Ovary (tissue), 9 donors: ENCODE data around the gene SKAP2. TPM values are rescaled to one million over a fixed set of nuclear protein-coding genes. Genes with fewer than 3 reads are reported as not detected.

ENCODE experiments used
- DNase-seq, 5 donors: peaks; one replicate each; pipeline ENCODE4 v3.0.0-alpha.2; 2019 to 2020
- H3K27ac ChIP-seq, 2 donors: fragments of 200-600 bp; one replicate each; pipeline versions ENCODE4 v1.5.1 to v1.8.0; 2019 to 2022
- H3K27me3 ChIP-seq: fragments of 200-600 bp; one replicate; pipeline ENCODE4 v1.8.0; 2022
- H3K36me3 ChIP-seq: fragments of 200-600 bp; sonication (generic); one replicate; pipeline ENCODE4 v1.5.1; 2019
- H3K4me1 ChIP-seq: one replicate; pipeline ENCODE4 v1.8.1; 2013; ENCODE audit warnings: mild to moderate bottlenecking, moderate library complexity; ENCODE audit not compliant: insufficient read depth
- H3K4me3 ChIP-seq: fragments of 200-600 bp; sonication (generic); one replicate; pipeline ENCODE4 v1.5.1; 2017
- H3K9me3 ChIP-seq, 2 donors: fragments of 200-600 bp in 1 of 2; sonication (generic) in 1 of 2; one replicate each; pipeline versions ENCODE4 v1.5.1 to v1.8.1; 2013 to 2019; ENCODE audit warnings: mild to moderate bottlenecking in 1 of 2, moderate library complexity in 1 of 2
- EP300 ChIP-seq: sonication (generic); formaldehyde crosslinking; IDR thresholded peaks from one replicate; pipeline ENCODE4 v1.6.1; 2017; ENCODE audit warnings: antibody characterized with exemption
- POLR2A ChIP-seq: fragments of 450-650 bp; IDR thresholded peaks from one replicate; pipeline ENCODE4 v1.6.1; 2017; ENCODE audit warnings: antibody characterized with exemption, mild to moderate bottlenecking, moderate library complexity
- WGBS, 3 donors: extraction: QIAGEN DNeasy Blood & Tissue Kit in 1 of 3; methylation state at CpG; one replicate each; pipeline versions ENCODE4 v1.1.5 to v1.1.7; 2013 to 2017; 5-methylcytosine and 5-hydroxymethylcytosine counted together
- intact Hi-C, 4 donors: fragments of 100-400 bp; cut with DNase I; formaldehyde crosslinking; loops; one replicate each; pipeline versions ENCODE4 v1.11.0 to v1.15.1; 2022 to 2023
- polyA plus RNA-seq, 2 donors: library from polyadenylated mRNA; stranded (reverse); fragments of 200-250 nt in 1 of 2; fragments of 350-450 nt in 1 of 2; fragmentation: Illumina TruSeq in 1 of 2; extraction: RNeasy Lipid Tissue Mini Kit (QIAGEN cat#74804) in 1 of 2; gene quantifications; one replicate each; pipeline ENCODE4 v1.2.3, GENCODE V29; 2013 to 2014
- total RNA-seq, 7 donors: library from RNA; depleted of rRNA in 2 of 7; stranded (reverse); fragments of >200 nt in 2 of 7; fragmentation: NEBNext Ultra II Directional in 3 of 7; extraction: Animal tissue kit (Norgen Biotek cat#: 25700) in 3 of 7; gene quantifications; one replicate each; pipeline versions ENCODE4 v1.1.0 to v1.2.4, GENCODE V29; 2016 to 2023
- TF ChIP-seq, protein P1 (sequence below), 3 donors: fragments of 450-650 bp in 2 of 3; fragments of 200-600 bp in 1 of 3; IDR thresholded peaks; one replicate each; pipeline versions ENCODE4 v1.5.1 to v1.8.0; 2016 to 2022; ENCODE audit warnings: antibody characterized with exemption in 3 of 3, mild to moderate bottlenecking in 1 of 3
- donor health status: DM: no; HTN: no; CAD: no; lungs with moderate emphysema.
- donor health status: DM: no; HTN: no; CAD: no.
- donor health status: Bipolar disorder and iron deficiency.
- donor health status: DM: yes; HTN: yes; CAD: no.
- donor health status: DM: no; HTN: no; CAD: no.
- donor health status: DM: yes; HTN: yes; CAD: no.

SKAP2 gene
- total and polyA plus RNA-seq, 9 donors = 8.6 to 40.8 (median 20.0) TPM

DNA sequence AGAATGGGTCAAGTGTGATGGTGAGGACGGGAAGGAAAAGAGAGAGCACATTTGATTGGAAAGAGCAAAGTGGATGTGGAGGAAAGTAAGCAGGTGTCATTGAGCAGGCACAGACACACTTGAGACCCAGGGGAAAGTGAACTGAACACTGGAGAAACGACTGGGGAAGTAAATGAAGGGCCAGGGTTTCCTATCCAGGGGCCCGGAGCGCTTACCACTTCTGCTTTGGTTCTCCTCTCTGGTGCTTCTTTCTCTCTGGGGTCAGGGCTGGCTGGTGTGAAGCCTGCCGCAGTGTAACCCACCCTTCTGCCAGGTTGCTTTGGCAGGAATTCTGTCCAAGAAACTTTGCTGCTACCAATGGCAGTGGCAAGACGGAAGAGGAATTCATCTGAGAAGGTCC lies 219.3 kb downstream of the SKAP2 start:
- intact Hi-C loops = no loop called here
- 81 to 86% (median 85%) methylated on average over 6 of the region's 6 CpGs for WGBS, 3 donors
- no peaks in the 10 kb centered on the region for H3K4me1 ChIP-seq
- H3K9me3 ChIP-seq = no peaks in the 10 kb centered on the region
- no peaks in the 10 kb centered on the region for H3K36me3 ChIP-seq
- no peaks in the 10 kb centered on the region for H3K27me3 ChIP-seq
- no peak overlapping the region for H3K27ac ChIP-seq
- DNase-seq = no peak
- H3K4me3 ChIP-seq = no peak overlapping the region
- no peak for TF ChIP-seq EP300
- no peak for TF ChIP-seq POLR2A
- TF ChIP-seq, protein P1, sequence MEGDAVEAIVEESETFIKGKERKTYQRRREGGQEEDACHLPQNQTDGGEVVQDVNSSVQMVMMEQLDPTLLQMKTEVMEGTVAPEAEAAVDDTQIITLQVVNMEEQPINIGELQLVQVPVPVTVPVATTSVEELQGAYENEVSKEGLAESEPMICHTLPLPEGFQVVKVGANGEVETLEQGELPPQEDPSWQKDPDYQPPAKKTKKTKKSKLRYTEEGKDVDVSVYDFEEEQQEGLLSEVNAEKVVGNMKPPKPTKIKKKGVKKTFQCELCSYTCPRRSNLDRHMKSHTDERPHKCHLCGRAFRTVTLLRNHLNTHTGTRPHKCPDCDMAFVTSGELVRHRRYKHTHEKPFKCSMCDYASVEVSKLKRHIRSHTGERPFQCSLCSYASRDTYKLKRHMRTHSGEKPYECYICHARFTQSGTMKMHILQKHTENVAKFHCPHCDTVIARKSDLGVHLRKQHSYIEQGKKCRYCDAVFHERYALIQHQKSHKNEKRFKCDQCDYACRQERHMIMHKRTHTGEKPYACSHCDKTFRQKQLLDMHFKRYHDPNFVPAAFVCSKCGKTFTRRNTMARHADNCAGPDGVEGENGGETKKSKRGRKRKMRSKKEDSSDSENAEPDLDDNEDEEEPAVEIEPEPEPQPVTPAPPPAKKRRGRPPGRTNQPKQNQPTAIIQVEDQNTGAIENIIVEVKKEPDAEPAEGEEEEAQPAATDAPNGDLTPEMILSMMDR (IDR thresholded peaks at IDR 0.05) = no peak

DNA sequence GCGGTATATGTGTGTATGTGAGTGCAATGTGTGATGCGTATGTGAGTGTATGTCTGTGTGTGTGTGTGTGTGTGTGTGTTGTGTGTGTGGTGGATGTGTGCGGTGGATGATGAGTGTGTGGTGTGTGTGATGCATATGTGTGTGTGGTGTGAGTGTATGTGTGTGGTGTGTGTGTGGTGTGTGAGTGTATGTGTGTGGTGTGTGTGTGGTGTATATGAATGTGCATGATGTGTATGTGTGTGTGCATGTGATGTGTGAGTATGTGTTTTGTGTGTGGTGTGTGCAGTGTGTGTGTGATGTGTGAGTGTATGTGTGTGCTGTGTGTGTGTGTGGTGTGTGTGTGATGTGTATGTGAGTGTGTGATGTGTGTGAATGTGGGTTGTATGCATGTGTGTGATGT lies 222.0 kb downstream of the SKAP2 start:
- Histone ChIP-seq H3K27ac (no peak overlapping the region), H3K4me3 (no peak overlapping the region), H3K27me3 (no peaks in the 10 kb centered on the region), H3K9me3 (no peaks in the 10 kb centered on the region), H3K4me1 (no peaks in the 10 kb centered on the region), H3K36me3 (no peaks in the 10 kb centered on the region)
- TF ChIP-seq POLR2A (no peak), EP300 (no peak)
- TF ChIP-seq, protein P1 (IDR thresholded peaks at IDR 0.05) = no peak
- DNase-seq = no peak
- intact Hi-C loops = loop anchor here in 1 of 4 donors (5.0 kb wide), 1 partner anchor 95 kb away; no protein-coding TSS in a partner anchor
- WGBS, 3 donors = 80 to 99% (median 94%) methylated on average over 3 of the region's 3 CpGs

DNA sequence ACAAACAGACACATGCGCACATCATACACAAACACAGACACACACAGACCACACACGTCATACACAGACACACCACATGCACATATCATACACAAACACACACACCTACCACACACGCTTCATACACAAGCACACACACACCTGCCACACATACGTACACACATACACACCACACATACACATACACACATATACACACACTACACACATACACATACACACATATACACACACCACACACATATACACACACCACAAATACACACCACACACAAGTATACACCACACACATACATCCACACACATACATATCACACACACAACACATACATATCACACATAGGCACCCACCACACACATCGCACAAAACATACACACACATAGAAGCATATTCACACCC lies 224.7 kb downstream of the SKAP2 start:
- Histone ChIP-seq H3K4me3 (no peak overlapping the region), H3K36me3 (no peaks in the 10 kb centered on the region), H3K9me3 (no peaks in the 10 kb centered on the region), H3K27ac (no peak overlapping the region), H3K27me3 (no peaks in the 10 kb centered on the region), H3K4me1 (no peaks in the 10 kb centered on the region)
- intact Hi-C loops = loop anchor here in 1 of 4 donors (5.0 kb wide), 1 partner anchor 92 kb away; no protein-coding TSS in a partner anchor
- TF ChIP-seq EP300 = no peak
- WGBS, 3 donors = 95 to 96% (median 96%) methylated on average over 5 of the region's 5 CpGs
- DNase-seq = no peak

DNA sequence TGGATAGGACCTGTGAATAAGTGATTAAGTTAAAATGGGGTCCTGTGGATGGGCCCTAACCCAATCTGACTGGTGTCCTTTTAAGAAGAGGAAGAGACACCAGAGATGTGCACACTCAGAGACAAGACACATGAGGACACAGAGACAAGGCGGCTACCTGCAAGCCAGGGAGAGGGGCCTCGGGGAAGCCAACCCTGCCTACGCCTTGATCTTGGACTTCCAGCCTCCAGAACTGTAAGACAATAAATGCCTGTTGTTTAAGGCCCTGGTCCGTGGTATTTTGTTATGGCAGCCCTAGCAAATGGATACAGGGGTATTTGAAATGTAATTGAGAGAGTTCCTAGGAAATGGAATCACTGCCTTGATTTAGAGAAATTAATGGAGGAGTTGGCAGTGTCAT lies 225.3 kb downstream of the SKAP2 start:
- no peak overlapping the region for H3K4me3 ChIP-seq
- H3K27ac ChIP-seq = no peak overlapping the region
- DNase-seq = no peak
- TF ChIP-seq, protein P1 (IDR thresholded peaks at IDR 0.05) = no peak
- TF ChIP-seq EP300 (no peak), POLR2A (no peak)
- intact Hi-C loops = no loop called here
- H3K9me3 ChIP-seq = no peaks in the 10 kb centered on the region
- WGBS, 3 donors = 90 to 95% (median 93%) methylated on average over 4 of the region's 4 CpGs
- H3K4me1 ChIP-seq = no peaks in the 10 kb centered on the region
- no peaks in the 10 kb centered on the region for H3K27me3 ChIP-seq
- H3K36me3 ChIP-seq = no peaks in the 10 kb centered on the region

DNA sequence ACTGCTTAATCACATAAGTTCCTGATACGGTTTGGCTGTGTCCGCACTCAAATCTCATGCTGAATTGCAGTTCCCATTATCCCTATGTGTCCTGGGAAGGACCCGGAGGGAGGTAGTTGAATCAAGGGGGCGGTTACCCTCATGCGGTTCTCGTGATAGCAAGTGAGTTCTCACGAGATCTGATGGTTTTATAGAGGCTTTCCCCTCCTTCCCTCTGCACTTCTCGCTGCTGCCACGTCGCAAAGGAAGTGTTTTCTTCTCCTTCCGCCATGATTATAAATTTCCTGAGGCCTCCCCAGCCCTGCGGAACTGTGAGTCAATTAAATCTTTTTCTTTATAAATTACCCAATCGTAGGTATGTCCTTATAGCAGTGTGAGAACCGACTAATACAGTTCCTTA lies 226.2 kb downstream of the SKAP2 start:
- 83 to 85% (median 83%) methylated on average over 14 of the region's 14 CpGs for WGBS, 3 donors
- TF ChIP-seq, protein P1 (IDR thresholded peaks at IDR 0.05) = no peak
- TF ChIP-seq EP300 = no peak
- TF ChIP-seq POLR2A = no peak
- no peaks in the 10 kb centered on the region for H3K27me3 ChIP-seq
- no peaks in the 10 kb centered on the region for H3K9me3 ChIP-seq
- H3K4me1 ChIP-seq = no peaks in the 10 kb centered on the region
- H3K4me3 ChIP-seq = no peak overlapping the region
- DNase-seq = no peak
- intact Hi-C loops = no loop called here
- no peaks in the 10 kb centered on the region for H3K36me3 ChIP-seq
- no peak overlapping the region for H3K27ac ChIP-seq
